Putamen (tissue), 1 donor: ENCODE measurements around the gene TRPV5.

Source experiments
- DNase-seq: peaks from one replicate; pipeline ENCODE4 v3.0.0-alpha.2; 2016; ENCODE audit warnings: low spot score

The TRPV5 gene

GRCh38 chr7:142885311-142886230 lies 48.0 kb downstream of the TRPV5 start, which contains the start of gene TRPV6:
Gene TRPV6 (minus strand): TSS chr7:142885745.
- no peak for DNase-seq

- no peak for DNase-seq
These were observed 49.3 kb downstream of the TRPV5 start for GRCh38 chr7:142884286-142884640.

GRCh38 chr7:142883571-142884285 lies 49.8 kb downstream of the TRPV5 start:
- no peak for DNase-seq

- no peak for DNase-seq
These were observed 50.4 kb downstream of the TRPV5 start for GRCh38 chr7:142883145-142883544.

- DNase-seq: no peak
These were observed 51.2 kb downstream of the TRPV5 start for GRCh38 chr7:142882338-142882678.

- DNase-seq: no peak
These were observed 51.8 kb downstream of the TRPV5 start for GRCh38 chr7:142881586-142882337.

- DNase-seq: no peak
These were observed 52.6 kb downstream of the TRPV5 start for GRCh38 chr7:142880876-142881505.

- DNase-seq: no peak
These were observed 54.5 kb downstream of the TRPV5 start for GRCh38 chr7:142879060-142879459.

GRCh38 chr7:142878315-142878714 lies 55.2 kb downstream of the TRPV5 start:
- DNase-seq: no peak

- DNase-seq: no peak
These were observed 56.3 kb downstream of the TRPV5 start for GRCh38 chr7:142876991-142877910.

GRCh38 chr7:142876236-142876960 lies 57.1 kb downstream of the TRPV5 start:
- no peak for DNase-seq

GRCh38 chr7:142875456-142875855 lies 58.1 kb downstream of the TRPV5 start:
- DNase-seq: no peak

GRCh38 chr7:142874837-142875236 lies 58.7 kb downstream of the TRPV5 start:
- no peak for DNase-seq

GRCh38 chr7:142874409-142874808 lies 59.1 kb downstream of the TRPV5 start:
- no peak for DNase-seq

- no peak for DNase-seq
These were observed 59.7 kb downstream of the TRPV5 start for GRCh38 chr7:142873871-142874270.

GRCh38 chr7:142873281-142873784 lies 60.2 kb downstream of the TRPV5 start:
- no peak for DNase-seq

GRCh38 chr7:142872106-142872675 lies 61.4 kb downstream of the TRPV5 start:
- DNase-seq: no peak

- DNase-seq: no peak
These were observed 62.1 kb downstream of the TRPV5 start for GRCh38 chr7:142871260-142872105.
